Ureter (tissue), 1 donor: ENCODE measurements around the gene AHCYL2. TPM values are rescaled to one million over a fixed set of nuclear protein-coding genes. Genes with fewer than 3 reads are reported as not detected.
"Not testable (repeated sequence)": the region's sequence is repeated elsewhere in the genome, so short reads cannot be mapped to it uniquely, and the experiment has no call there.

Source experiments
- DNase-seq: peaks from one replicate; pipeline ENCODE4 v3.0.0-alpha.2; 2020; ENCODE audit warnings: low spot score
- total RNA-seq: library from RNA; stranded (reverse); gene quantifications from one replicate; pipeline ENCODE4 v1.2.4, GENCODE V29; 2023
- donor health status: DM: yes; HTN: yes; CAD: no.

AHCYL2 gene
- total RNA-seq, 1 donor from 2014 or later, result 19.3 TPM

DNA sequence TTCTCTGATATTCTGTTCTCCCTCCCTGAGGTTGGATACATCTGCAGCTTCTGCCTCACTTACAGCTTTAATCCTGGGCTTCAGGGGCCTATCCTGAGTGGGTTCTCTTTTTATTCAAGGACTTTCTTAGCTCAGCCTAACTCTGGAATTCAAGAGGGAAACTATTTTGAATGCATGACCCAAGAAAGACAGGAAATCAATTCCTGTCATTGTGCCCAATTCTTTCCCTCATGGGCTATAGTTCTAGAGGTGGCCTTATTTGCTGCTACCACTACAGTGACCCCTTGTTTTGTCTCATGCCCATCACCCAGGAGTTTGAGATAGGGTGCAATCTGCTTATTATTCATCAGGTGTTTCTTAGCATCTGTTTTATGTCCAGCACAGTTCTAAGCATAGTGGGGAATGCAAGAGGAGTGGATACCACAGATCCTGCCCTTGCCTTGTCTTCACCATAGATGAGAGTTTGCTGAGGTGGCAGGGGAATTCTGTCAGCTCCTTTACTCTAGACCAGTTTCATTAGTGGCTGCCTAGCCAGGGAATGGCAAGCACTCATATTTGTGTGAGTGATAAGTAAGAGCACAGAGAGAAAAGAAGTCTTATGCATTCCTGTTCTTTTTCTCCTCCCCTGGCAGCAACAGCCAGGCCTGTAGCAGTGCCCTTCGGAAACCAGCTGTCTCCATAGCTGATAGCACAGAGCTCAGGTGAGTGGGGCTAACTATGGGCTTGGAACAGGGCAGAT lies 228.8 kb downstream of the AHCYL2 start:
- DNase-seq, result no peak

DNA sequence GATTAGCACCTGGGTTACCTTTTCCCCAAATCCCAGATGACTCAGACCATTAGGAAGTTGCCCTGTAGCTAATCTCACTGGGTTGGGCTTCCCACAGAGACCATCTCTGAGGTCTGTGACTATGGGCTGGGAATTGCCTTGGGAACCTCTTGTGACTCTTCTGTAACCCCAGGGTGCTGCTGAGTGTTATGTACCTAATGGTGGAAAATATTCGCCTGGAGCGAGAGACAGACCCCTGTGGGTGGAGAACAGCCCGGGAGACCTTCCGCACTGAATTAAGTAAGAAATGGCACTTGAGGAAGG lies 229.4 kb downstream of the AHCYL2 start:
- no peak for DNase-seq

GRCh38 chr7:129456421-129456820 lies 231.6 kb downstream of the AHCYL2 start:
- no peak for DNase-seq

GRCh38 chr7:129457101-129457500 lies 232.3 kb downstream of the AHCYL2 start:
- no peak for DNase-seq

DNA sequence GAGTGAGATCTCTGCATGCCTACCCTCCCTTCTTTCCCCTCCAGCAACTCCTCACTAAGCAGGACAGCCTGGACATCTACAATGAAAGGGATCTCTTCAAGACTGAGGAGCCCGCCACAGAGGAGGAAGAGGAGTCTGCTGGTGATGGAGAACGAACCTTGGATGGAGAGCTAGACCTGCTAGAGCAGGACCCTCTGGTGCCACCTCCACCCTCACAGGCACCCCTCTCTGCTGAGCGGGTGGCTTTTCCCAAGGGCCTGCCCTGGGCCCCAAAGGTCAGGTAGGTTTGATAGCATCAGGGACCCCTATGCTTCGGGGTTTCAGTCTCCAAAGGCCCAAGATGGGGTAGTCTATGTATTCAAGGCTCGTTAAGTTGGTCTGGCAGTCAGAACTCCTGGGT lies 233.3 kb downstream of the AHCYL2 start:
- no peak for DNase-seq

DNA sequence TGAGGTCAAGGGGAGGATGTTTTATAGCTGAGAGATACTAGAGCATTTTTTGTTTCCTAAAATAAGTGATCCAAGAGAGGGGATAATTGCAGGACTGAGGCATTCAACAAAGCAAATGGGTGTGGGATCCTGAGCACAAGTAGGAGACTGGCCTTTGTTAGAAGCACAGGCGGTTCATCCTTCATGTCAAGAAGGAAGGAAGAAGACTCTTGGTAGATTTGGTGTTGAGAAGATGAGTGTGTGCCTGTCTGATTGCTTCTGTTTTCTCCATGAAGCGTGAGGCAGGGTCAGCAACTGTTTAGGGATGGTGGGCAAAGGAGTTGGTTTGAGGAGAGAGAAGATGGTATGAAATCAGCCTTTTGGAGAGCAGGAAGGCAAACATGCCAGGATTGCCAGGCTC lies 237.0 kb downstream of the AHCYL2 start:
- no peak for DNase-seq

- no peak for DNase-seq
These were observed 237.6 kb downstream of the AHCYL2 start for GRCh38 chr7:129462420-129462819.

- no peak for DNase-seq
These were observed 239.4 kb downstream of the AHCYL2 start for GRCh38 chr7:129464194-129464593.

GRCh38 chr7:129465080-129465479 lies 240.2 kb downstream of the AHCYL2 start:
- DNase-seq, result no peak

GRCh38 chr7:129466796-129467195 lies 242.0 kb downstream of the AHCYL2 start:
- no peak for DNase-seq

- no peak for DNase-seq
These were observed 243.3 kb downstream of the AHCYL2 start for GRCh38 chr7:129468087-129468486.

GRCh38 chr7:129468547-129468946 lies 243.7 kb downstream of the AHCYL2 start:
- no peak for DNase-seq

DNA sequence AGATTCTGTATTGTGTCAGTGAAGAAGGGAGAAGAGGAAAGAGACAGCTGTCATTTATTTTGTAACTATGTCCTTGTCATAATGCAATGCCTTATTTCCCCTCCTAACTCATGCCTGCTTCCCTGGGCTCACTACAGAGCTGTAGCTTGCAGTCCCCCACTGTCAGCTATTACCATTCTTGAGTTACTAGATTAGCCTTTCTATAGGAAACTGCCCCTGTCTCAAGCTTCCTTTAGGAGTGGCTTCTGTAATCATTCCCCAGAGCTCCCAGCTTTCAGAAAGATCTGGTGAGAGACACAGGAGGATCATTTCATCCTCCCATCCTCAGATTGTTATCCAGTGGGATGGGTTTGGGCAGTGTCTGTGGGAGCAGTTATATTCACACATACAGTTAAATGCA lies 245.1 kb downstream of the AHCYL2 start:
- no peak for DNase-seq

GRCh38 chr7:129470411-129470810 lies 245.6 kb downstream of the AHCYL2 start:
- no peak for DNase-seq

DNA sequence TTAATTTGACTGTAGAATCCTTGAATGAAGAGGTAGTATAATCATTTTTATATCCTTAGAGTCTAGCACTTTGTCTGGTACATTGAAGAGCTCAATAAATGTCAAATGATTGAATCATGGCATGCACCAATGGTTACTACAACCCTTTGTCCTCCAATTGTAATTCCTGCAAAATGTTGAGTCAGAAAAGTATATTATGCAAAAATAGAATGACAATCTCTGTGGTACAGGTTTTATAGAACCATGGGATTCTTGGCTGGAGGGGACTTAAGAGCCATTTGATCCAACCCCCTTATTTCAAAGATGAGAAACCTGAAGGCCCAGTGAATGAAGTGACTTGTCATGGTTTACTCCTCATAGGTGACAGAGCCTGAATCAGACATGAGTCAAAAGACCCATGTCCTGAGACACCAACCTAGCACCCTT lies 246.6 kb downstream of the AHCYL2 start:
- DNase-seq, result no peak

- DNase-seq, result not testable (repeated sequence)
These were observed 251.1 kb downstream of the AHCYL2 start for GRCh38 chr7:129475931-129476330.

GRCh38 chr7:129476398-129476797 lies 251.6 kb downstream of the AHCYL2 start:
- DNase-seq, result not testable (repeated sequence)

Other genes with a start within 250 kb of the AHCYL2 start
- gene TNPO3, start 169.9 kb upstream of the AHCYL2 start, total RNA-seq, result 43.4 TPM
- gene TSPAN33, start 80.3 kb upstream of the AHCYL2 start, total RNA-seq, result 11.1 TPM
- gene SMO, start 36.4 kb upstream of the AHCYL2 start, total RNA-seq, result 12.5 TPM
- 0.52 TPM for gene STRIP2, start 209.4 kb downstream of the AHCYL2 start, total RNA-seq